GM21619 (cell line): ENCODE measurements around the gene KIF6.

Experiments used
- ATAC-seq: cut with Tn5 transposase; IDR thresholded peaks from one replicate; pipeline ENCODE4 v1.9.1; 2021; ENCODE audit not compliant: unreplicated experiment

The KIF6 gene

GRCh38 chr6:39360378-39360777, 364.8 kb downstream of the KIF6 start:
- no peak for ATAC-seq

DNA sequence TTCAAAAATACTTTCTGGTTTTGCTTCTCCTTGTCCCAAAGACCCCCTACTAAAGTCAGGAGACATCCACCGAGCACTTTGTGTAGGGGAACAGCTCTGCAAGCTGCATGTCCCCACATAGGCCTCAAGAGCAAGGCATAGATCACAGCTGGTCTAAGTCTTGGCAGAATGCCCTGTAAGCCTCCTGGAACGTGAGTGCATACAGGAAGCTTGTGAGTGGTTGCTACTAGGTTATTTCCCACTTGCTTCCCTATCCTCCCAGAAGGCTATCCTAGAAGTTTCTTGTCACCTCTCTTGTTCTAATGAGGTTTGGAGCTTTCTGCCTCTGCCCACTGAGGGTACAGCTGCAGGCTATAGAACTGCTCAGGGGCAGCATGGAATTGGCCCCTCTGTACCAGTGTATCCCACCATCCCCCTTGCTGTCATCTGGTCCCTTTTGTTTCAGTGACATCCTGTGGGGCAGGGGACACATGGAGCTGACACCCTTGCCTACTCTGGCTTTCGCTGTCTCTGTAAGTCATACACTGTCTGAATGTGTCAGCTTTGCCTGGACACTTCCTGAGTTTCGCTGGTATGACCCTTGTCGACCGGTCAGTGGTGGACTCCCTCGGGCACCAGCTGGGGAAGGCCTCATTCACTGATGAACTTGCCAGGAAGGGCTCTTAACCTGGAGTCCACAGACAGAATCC, 367.1 kb downstream of the KIF6 start:
- ATAC-seq: no peak

DNA sequence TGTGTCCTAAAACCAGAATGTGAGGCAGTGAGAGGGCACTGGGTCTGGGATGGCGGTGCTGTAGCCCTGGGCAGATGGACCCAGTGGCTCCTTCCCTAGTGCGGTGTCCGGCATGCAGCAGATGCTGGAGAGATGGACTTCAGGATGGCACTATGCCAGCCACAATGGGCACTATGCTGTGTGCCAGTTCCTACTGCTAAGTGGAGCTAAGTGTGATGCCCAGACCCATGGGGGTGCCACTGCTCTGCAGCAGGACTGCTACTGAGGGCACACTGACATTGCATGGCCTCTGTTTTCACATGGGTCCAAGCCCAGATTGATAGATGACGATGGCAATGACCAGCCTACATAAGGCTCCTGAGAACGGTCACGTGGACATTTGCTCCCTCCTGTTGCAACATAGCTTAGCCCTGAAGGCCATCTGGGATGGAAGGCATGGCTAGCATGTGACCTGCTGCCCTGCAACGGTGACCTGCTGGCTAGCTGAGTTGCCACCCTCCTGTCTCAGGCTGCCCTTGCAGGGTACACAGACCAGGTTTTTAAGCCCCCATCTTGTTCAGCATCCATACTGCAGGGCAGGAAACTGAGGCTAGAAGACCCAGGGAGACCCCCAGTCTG, 371.4 kb downstream of the KIF6 start:
- no peak for ATAC-seq

GRCh38 chr6:39350723-39351505, 374.3 kb downstream of the KIF6 start:
- ATAC-seq: no peak

DNA sequence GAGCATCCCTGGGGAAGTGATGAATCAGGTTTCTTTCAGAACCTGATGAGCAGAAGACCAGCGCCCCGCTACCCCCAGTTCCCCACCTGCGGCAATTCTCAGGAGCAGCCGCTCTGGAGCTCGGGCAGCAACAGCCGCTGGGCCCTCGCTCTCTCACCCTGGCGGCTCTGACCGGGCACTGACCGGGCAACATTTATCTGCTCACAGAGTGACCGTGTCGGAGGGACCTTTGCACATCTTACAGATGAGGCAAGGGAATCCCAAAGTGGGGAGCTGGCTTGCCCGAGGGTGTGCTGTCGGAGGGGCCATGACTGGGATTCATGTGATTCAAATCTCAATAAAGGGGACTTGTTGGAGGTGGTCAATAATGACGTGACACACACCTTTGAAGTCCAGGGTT, 376.5 kb downstream of the KIF6 start:
- ATAC-seq: no peak

- peak; percentile 72 for ATAC-seq
These were observed 377.2 kb downstream of the KIF6 start for GRCh38 chr6:39347906-39348585.

DNA sequence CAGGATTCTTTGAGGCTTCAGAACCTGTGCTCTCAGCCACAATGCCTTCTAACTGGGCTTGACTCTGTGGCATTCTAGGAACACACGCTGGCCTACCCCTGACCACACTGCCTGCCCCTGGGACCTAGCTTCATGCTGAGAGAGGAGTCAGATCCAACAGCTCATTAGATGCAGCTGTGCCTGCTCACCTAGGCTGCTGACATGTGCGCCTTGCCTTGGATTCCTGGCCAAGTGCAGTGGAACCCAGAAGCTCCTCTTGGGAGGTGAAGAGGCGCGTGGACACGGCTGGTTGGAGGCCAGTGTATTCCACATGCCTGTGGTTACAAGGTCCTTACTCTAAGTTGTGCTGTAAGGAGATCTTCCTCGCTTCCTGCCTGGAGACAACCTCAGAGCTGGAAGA, 378.0 kb downstream of the KIF6 start:
- ATAC-seq: no peak

DNA sequence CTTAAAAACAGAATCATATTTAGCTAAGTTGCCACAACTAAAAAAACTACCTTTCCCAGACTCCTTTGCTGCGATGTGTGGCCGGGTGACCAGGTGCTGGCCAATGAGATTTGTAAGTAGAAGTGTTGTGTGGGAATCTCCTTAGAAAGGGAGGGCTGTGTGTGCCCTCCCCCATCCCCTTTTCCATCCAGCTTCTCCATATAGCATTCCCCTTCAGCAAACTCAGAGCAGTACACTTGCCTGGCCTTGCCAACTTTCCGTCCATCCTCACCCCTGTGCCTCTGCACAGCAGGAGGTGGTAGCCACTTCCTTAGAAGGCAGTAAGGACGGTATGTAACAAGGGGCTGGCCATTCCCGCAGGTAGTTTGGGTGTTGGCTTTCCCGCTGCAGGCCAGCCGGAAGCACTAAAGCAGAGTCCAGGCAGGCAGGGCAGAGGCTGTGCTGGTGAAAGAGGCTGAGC, 380.4 kb downstream of the KIF6 start:
- no peak for ATAC-seq

GRCh38 chr6:39343396-39343870, 381.8 kb downstream of the KIF6 start:
- ATAC-seq: no peak

- peak; percentile 46 for ATAC-seq
These were observed 382.4 kb downstream of the KIF6 start for GRCh38 chr6:39342692-39343395.

- no peak for ATAC-seq
These were observed 383.3 kb downstream of the KIF6 start for GRCh38 chr6:39341937-39342336.

- ATAC-seq: no peak
These were observed 383.9 kb downstream of the KIF6 start for GRCh38 chr6:39341352-39341751.

DNA sequence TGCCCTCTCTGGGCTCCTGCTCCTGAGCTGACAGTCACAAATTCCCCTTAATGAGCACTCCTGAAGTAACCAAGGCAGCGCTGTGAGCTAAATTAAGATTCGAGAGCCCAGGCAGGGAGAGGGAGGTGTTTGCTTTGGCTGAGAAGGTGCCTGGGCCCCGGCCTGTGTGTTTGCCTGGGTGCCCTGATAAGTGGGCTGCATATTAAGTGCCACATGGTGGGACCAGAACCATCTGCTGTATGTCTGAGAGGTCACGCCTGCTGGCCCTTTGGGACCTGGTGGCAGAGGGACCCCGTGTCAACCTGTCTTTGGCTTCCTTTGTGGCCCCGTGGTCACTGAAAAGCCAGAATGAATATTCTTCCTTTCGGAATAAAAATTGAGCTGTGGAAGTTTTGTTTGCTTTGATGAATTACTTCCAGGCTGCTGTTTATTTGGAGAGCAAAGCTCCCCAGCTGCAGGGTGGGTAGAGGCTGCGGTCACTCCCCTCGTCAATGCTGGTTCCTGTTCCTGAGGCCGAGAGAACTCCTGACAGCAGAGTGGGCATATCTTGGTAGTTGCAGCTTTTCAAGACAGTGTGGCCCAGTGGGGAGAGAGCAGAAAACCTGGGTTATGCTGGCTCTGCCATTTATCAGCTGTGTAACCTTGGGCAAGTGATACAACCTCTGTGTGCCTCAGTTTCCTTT, 385.2 kb downstream of the KIF6 start:
- ATAC-seq: no peak

DNA sequence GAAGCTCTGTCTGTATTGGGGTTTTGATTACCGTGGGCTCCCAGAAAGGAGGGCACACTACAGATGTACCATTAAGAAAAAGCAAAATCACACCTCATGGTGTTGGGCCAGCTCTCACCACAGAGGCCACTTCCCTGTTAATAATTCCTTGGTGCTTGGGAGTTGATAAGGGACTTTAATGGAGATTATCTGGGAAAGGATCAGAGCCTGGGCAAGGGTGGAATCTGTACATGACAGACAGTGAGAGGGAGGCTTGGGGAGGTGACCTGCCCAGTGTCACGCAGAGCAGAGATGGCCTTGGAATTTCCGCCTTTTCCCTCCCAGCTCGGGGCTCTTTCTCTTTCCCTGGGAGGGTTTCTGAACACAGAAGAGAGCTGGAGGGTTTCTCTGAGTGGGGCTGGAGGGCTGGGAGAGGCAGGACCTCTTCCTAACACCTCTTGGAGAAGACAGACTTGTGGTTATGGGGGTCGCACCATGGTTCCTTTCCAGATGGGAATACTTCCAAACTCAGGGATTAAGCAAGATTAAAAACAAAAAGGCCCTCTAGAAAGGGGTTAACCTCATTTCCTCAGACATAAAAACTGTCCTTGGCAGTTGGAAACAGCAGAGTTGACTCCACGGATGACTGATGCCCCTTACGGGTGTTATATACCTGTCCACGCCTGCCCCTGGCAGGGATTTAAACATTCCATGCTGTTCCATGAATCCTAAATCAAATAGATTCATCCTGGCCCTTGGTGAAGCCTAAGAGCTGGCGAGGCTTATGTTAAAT, 385.9 kb downstream of the KIF6 start:
- no peak for ATAC-seq

DNA sequence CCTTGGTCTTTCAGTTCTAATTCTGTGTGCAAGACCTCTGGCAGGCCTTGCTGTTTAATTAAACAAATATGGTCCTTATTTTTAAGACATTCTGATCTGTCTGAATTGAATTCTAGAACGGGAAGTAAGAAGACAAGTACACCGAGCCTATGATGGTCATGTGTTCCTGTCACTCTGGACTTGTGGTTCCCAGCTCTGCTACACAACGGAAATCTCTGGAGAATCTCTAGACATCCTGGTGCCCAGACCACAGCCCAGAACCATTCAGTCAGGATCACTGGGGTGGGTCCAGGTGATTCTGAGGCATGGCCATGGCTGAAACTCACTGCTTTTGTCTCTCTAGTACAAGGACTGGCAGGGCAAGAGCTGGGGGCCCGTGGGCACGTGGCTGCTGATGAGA, 386.8 kb downstream of the KIF6 start:
- ATAC-seq: no peak

DNA sequence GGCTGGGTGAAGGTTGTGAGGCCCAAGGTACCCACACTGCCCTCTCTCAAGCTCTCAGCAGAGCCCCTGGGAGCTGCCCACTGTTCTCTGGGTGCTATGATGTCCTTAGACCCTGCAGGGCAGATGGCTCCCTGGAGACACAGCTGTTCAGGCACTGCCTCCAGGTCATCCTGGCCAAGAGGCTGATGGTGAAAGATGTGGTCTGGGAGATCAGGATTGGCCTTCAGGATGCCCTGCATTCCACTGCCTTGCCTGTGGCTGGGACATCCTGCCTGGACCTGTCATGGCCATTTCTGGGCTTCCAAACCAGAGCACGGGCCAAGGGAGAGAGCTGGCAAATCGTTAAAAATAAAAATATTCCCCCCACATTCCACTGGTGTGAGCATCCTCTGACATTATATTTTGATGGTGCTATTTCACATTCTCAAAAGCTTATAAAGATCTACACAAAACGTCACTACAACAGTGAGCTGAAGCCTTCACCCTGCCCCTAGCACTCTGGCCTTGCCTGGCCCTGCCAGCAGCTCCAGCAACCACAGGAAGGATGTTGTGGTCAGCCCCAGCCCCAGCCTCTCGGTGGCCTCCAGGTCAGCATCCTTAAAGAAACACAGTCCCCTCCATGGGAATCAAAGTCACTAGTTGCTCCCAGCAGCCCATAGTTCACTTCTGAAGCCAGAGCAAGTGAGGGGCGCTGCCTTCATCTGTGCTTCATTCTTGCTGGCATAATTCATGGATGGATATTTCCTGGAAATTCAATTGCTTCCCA, 389.2 kb downstream of the KIF6 start:
- ATAC-seq: peak; percentile 70

DNA sequence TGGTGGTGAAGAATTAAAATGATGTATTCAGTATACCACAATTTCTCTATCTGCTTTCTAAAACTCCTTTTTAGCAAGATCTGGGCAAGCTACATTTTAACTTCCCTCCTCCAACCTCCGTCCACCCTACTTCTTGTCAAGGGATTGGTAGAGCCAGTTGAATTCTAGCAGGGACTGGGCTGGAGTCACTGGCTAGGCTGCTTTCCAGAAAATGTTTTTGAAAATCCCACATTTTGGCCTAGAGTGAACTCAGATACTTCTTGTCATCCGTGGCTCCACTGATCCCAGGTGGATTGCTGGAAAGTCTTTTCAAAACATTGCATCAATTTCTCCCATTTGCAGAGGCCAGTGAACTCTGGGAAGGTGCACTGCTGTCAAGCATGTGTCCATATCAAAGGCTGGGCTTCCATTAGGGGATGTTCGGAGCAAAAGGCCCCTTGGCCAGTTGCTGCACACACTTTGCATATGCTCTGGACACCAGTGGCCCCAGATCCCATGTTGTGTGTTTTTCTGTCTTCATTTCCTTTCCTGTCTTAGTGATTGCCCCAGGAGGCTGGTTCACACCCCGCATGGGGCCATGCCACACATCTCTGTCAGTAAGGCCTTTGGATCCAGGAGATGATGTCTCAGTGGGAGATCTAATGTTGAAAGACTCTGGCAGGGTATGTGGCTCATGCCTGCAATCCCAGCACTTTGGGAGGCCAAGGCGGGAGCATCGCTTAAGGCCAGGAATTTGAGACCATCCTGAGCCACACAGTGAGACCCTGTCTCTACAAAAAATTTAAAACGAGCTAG, 391.4 kb downstream of the KIF6 start:
- no peak for ATAC-seq

- no peak for ATAC-seq
These were observed 394.7 kb downstream of the KIF6 start for GRCh38 chr6:39330476-39330875.
